Osteoblast (primary cell): ENCODE results near the gene CAPN5. TPM values are rescaled to one million over a fixed set of nuclear protein-coding genes. Genes with fewer than 3 reads are reported as not detected.

ENCODE experiments used
- DNase-seq: peaks from one replicate; pipeline ENCODE4 v3.0.0; 2011; ENCODE audit warnings: low spot score, mixed read lengths; ENCODE audit not compliant: insufficient read length; ENCODE audit errors: missing footprints
- H2AFZ ChIP-seq: 2 replicates; pipeline ENCODE4 v1.6.0; 2011; ENCODE audit warnings: mild to moderate bottlenecking, low read length
- H3K27ac ChIP-seq: 2 replicates; pipeline ENCODE4 v1.5.1; 2011; ENCODE audit warnings: mild to moderate bottlenecking, low read depth, low read length, moderate library complexity
- H3K27me3 ChIP-seq: 2 replicates; pipeline ENCODE4 v1.6.0; 2012; ENCODE audit warnings: mild to moderate bottlenecking, control low read depth, inconsistent platforms, low read length, moderate library complexity; ENCODE audit not compliant: insufficient read depth
- H3K36me3 ChIP-seq: 2 replicates; pipeline ENCODE4 v1.5.1; 2011; ENCODE audit warnings: mild to moderate bottlenecking, low read length, control low read depth, moderate library complexity; ENCODE audit not compliant: insufficient read depth
- H3K4me1 ChIP-seq: 2 replicates; pipeline ENCODE4 v1.5.1; 2011; ENCODE audit warnings: mild to moderate bottlenecking, low read length, control low read depth, moderate library complexity; ENCODE audit not compliant: insufficient read depth
- H3K4me2 ChIP-seq: 2 replicates; pipeline ENCODE4 v1.6.0; 2011; ENCODE audit warnings: mild to moderate bottlenecking, low read length; ENCODE audit not compliant: insufficient read depth
- H3K4me3 ChIP-seq: fragments of 200-600 bp; sonication (generic); 3 replicates; pipeline ENCODE4 v1.5.1; 2012; ENCODE audit warnings: mild to moderate bottlenecking, low read length, inconsistent platforms; ENCODE audit not compliant: insufficient read depth
- H3K79me2 ChIP-seq: 2 replicates; pipeline ENCODE4 v1.6.0; 2012; ENCODE audit warnings: mild to moderate bottlenecking, low read length, control low read depth, inconsistent platforms; ENCODE audit not compliant: insufficient read depth
- H3K9me3 ChIP-seq: 2 replicates; pipeline ENCODE4 v1.5.1; 2011; ENCODE audit warnings: low read depth, low read length, control low read depth
- H4K20me1 ChIP-seq: 2 replicates; pipeline ENCODE4 v1.6.0; 2012; ENCODE audit warnings: mild to moderate bottlenecking, low read length, control low read depth; ENCODE audit not compliant: insufficient read depth
- total RNA-seq: library from RNA; depleted of rRNA; stranded (reverse); fragments of >200 nt; gene quantifications from 2 replicates; pipeline ENCODE4 v1.2.3, GENCODE V29; 2012
- TF ChIP-seq, protein P1 (sequence below): IDR thresholded peaks from 2 replicates; pipeline ENCODE4 v1.5.1; 2011; ENCODE audit warnings: mild to moderate bottlenecking, low read depth, low read length, moderate library complexity; ENCODE audit errors: extremely low read depth

Gene CAPN5
- total RNA-seq, 1 donor, result 6.5 TPM

GRCh38 chr11:77151804-77152509 lies 85.2 kb downstream of the CAPN5 start:
- Histone ChIP-seq H3K27me3 (peaks cover 3% of the 10 kb centered on the region), H3K27ac (no peak overlapping the region), H3K4me2 (no peak overlapping the region), H3K4me3 (no peak overlapping the region), H4K20me1 (no peaks in the 10 kb centered on the region), H2AFZ (no peak overlapping the region), H3K36me3 (no peaks in the 10 kb centered on the region), H3K79me2 (no peaks in the 10 kb centered on the region), H3K4me1 (peaks cover 12% of the 10 kb centered on the region), H3K9me3 (no peaks in the 10 kb centered on the region)
- peak; percentile 96 for DNase-seq
- TF ChIP-seq, protein P1, sequence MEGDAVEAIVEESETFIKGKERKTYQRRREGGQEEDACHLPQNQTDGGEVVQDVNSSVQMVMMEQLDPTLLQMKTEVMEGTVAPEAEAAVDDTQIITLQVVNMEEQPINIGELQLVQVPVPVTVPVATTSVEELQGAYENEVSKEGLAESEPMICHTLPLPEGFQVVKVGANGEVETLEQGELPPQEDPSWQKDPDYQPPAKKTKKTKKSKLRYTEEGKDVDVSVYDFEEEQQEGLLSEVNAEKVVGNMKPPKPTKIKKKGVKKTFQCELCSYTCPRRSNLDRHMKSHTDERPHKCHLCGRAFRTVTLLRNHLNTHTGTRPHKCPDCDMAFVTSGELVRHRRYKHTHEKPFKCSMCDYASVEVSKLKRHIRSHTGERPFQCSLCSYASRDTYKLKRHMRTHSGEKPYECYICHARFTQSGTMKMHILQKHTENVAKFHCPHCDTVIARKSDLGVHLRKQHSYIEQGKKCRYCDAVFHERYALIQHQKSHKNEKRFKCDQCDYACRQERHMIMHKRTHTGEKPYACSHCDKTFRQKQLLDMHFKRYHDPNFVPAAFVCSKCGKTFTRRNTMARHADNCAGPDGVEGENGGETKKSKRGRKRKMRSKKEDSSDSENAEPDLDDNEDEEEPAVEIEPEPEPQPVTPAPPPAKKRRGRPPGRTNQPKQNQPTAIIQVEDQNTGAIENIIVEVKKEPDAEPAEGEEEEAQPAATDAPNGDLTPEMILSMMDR, result no peak

GRCh38 chr11:77152846-77153245 lies 86.1 kb downstream of the CAPN5 start:
- TF ChIP-seq, protein P1, result no peak
- no peaks in the 10 kb centered on the region for H3K27me3 ChIP-seq
- no peaks in the 10 kb centered on the region for H4K20me1 ChIP-seq
- H3K9me3 ChIP-seq, result no peaks in the 10 kb centered on the region
- no peaks in the 10 kb centered on the region for H3K36me3 ChIP-seq
- H3K4me3 ChIP-seq, result no peak overlapping the region
- H3K4me2 ChIP-seq, result no peak overlapping the region
- no peaks in the 10 kb centered on the region for H3K79me2 ChIP-seq
- H3K4me1 ChIP-seq, result peaks cover 12% of the 10 kb centered on the region
- DNase-seq, result no peak
- no peak overlapping the region for H2AFZ ChIP-seq
- H3K27ac ChIP-seq, result no peak overlapping the region

- Histone ChIP-seq H4K20me1 (no peaks in the 10 kb centered on the region), H3K4me3 (no peak overlapping the region), H3K27me3 (no peaks in the 10 kb centered on the region), H3K27ac (no peak overlapping the region), H3K4me2 (no peak overlapping the region), H3K79me2 (no peaks in the 10 kb centered on the region), H3K36me3 (no peaks in the 10 kb centered on the region), H2AFZ (no peak overlapping the region), H3K4me1 (peaks cover 12% of the 10 kb centered on the region), H3K9me3 (no peaks in the 10 kb centered on the region)
- DNase-seq, result peak; percentile 77
- TF ChIP-seq, protein P1, result no peak
Measured at GRCh38 chr11:77153276-77154185, 86.8 kb downstream of the CAPN5 start.
